A673 (cell line): ENCODE data around the gene UGT1A8. TPM values are rescaled to one million over a fixed set of nuclear protein-coding genes. Genes with fewer than 3 reads are reported as not detected.

Experiments
- BruUV-seq: library from RNA; stranded (reverse); fragments of 400-500 nt; replicated peaks from 2 replicates; lab custom pipeline; 2021; lab: Mats Ljungman, UMichigan
- CTCF ChIA-PET: fragments of 300-600 bp; sonication (Branson Sonifier 250); formaldehyde crosslinking; loops from one replicate; lab custom pipeline; 2022; ENCODE audit warnings: antibody characterized with exemption; lab: Charles Lee
- POLR2A ChIA-PET: fragments of 300-600 bp; sonication (Branson Sonifier 250); formaldehyde crosslinking; loops from one replicate; lab custom pipeline; 2022; ENCODE audit warnings: antibody characterized with exemption; ENCODE audit not compliant: low non-redundant PET; lab: Charles Lee
- DNase-seq: peaks from one replicate; pipeline ENCODE4 v3.0.0-alpha.2; 2015; ENCODE audit warnings: low spot score
- H3K27ac ChIP-seq: fragments of 200-600 bp; sonication (generic); 2 replicates; pipeline ENCODE4 v1.5.1; 2016; ENCODE audit warnings: mixed run types, low read depth, mild to moderate bottlenecking, mixed read lengths, antibody characterized with exemption, low read length; ENCODE audit not compliant: poor library complexity, severe bottlenecking
- H3K27me3 ChIP-seq: fragments of 200-600 bp; sonication (generic); replicated peaks from 2 replicates; pipeline ENCODE4 v1.6.1; 2017; ENCODE audit warnings: mixed run types, low read depth, mild to moderate bottlenecking, mixed read lengths, antibody characterized with exemption, low read length; ENCODE audit not compliant: insufficient read depth, poor library complexity
- H3K36me3 ChIP-seq: fragments of 200-600 bp; sonication (generic); 2 replicates; pipeline ENCODE4 v1.6.1; 2016; ENCODE audit warnings: mixed run types, mild to moderate bottlenecking, mixed read lengths, antibody characterized with exemption, low read length; ENCODE audit not compliant: insufficient read depth, poor library complexity, severe bottlenecking
- H3K4me1 ChIP-seq: fragments of 200-600 bp; sonication (generic); 2 replicates; pipeline ENCODE4 v1.6.1; 2017; ENCODE audit warnings: mixed run types, mild to moderate bottlenecking, mixed read lengths, antibody characterized with exemption, low read length; ENCODE audit not compliant: insufficient read depth, poor library complexity, severe bottlenecking
- H3K4me3 ChIP-seq: fragments of 200-600 bp; sonication (generic); 2 replicates; pipeline ENCODE4 v1.5.1; 2016; ENCODE audit warnings: low read depth, mixed run types, mild to moderate bottlenecking, mixed read lengths, low read length; ENCODE audit not compliant: poor library complexity, severe bottlenecking
- H3K9me3 ChIP-seq: fragments of 200-600 bp; sonication (generic); 2 replicates; pipeline ENCODE4 v1.6.1; 2016; ENCODE audit warnings: mixed run types, low read depth, mild to moderate bottlenecking, mixed read lengths, antibody characterized with exemption, low read length; ENCODE audit not compliant: poor library complexity, severe bottlenecking
- CTCF ChIP-seq: fragments of 300-800, 200-600 bp; sonication (generic); conservative IDR thresholded peaks from 2 replicates; pipeline ENCODE4 v1.5.1; 2017; ENCODE audit warnings: low read depth, mild to moderate bottlenecking, antibody characterized with exemption, low read length, moderate library complexity, mixed read lengths
- EZH2 ChIP-seq: fragments of 200-600 bp; sonication (generic); IDR thresholded peaks from 2 replicates; pipeline ENCODE4 v1.6.1; 2017; ENCODE audit warnings: borderline replicate concordance, low read depth, mild to moderate bottlenecking, mixed read lengths, antibody characterized with exemption, low read length; ENCODE audit not compliant: poor library complexity, severe bottlenecking
- intact Hi-C: fragments of 100-400 bp; cut with micrococcal nuclease; formaldehyde crosslinking; loops from one replicate; pipeline ENCODE4 v1.10.0; 2022; ENCODE audit not compliant: unreplicated experiment
- total RNA-seq: library from RNA; stranded (reverse); gene quantifications from 2 replicates; pipeline ENCODE4 v1.2.3, GENCODE V29; 2021

The UGT1A8 gene
- total RNA-seq, 1 experiment from 2014 or later = not detected

- TF ChIP-seq CTCF (no peak), EZH2 (no peak)
- ChIA-PET CTCF (no interaction called here), POLR2A (no interaction called here)
- no TSS peak for BruUV-seq
- no peak overlapping the region for H3K4me3 ChIP-seq
- DNase-seq = no peak
- no peak overlapping the region for H3K27ac ChIP-seq
- H3K36me3 ChIP-seq = no peaks in the 10 kb centered on the region
- no peaks in the 10 kb centered on the region for H3K4me1 ChIP-seq
- intact Hi-C loops = no loop called here
- H3K9me3 ChIP-seq = no peaks in the 10 kb centered on the region
- H3K27me3 ChIP-seq = no peaks in the 10 kb centered on the region
Observed at GRCh38 chr2:233600386-233600785, 17.0 kb upstream of the UGT1A8 start.

GRCh38 chr2:233602076-233602475, 15.4 kb upstream of the UGT1A8 start:
- no peaks in the 10 kb centered on the region for H3K36me3 ChIP-seq
- H3K27ac ChIP-seq = no peak overlapping the region
- no peaks in the 10 kb centered on the region for H3K27me3 ChIP-seq
- no peak for DNase-seq
- ChIA-PET CTCF (no interaction called here), POLR2A (no interaction called here)
- no peaks in the 10 kb centered on the region for H3K9me3 ChIP-seq
- H3K4me1 ChIP-seq = no peaks in the 10 kb centered on the region
- H3K4me3 ChIP-seq = no peak overlapping the region
- no TSS peak for BruUV-seq
- intact Hi-C loops = no loop called here
- TF ChIP-seq EZH2 (no peak), CTCF (no peak)

GRCh38 chr2:233603520-233603919, 13.9 kb upstream of the UGT1A8 start:
- Histone ChIP-seq H3K4me3 (no peak overlapping the region), H3K27ac (no peak overlapping the region), H3K36me3 (no peaks in the 10 kb centered on the region), H3K9me3 (no peaks in the 10 kb centered on the region), H3K4me1 (no peaks in the 10 kb centered on the region), H3K27me3 (no peaks in the 10 kb centered on the region)
- BruUV-seq = no TSS peak
- ChIA-PET CTCF (no interaction called here), POLR2A (no interaction called here)
- TF ChIP-seq EZH2 = no peak
- no peak for TF ChIP-seq CTCF
- no peak for DNase-seq
- intact Hi-C loops = no loop called here
